SK-N-MC (cell line): Measurements from ENCODE around the gene PRIM1.

Experiments
- EZH2 ChIP-seq: fragments of 200-600 bp; sonication (generic); IDR thresholded peaks from one replicate; pipeline ENCODE4 v1.6.1; 2017; ENCODE audit warnings: antibody characterized with exemption
- POLR2AphosphoS5 ChIP-seq: IDR thresholded peaks from 2 replicates; pipeline ENCODE4 v1.6.1; 2012; ENCODE audit warnings: mild to moderate bottlenecking, low read depth, low read length, borderline replicate concordance

GRCh38 chr12:56719056-56719455 lies 33.1 kb downstream of the PRIM1 start:
- TF ChIP-seq POLR2AphosphoS5 (no peak), EZH2 (no peak)
